Left hindlimb (tissue), 1 donor: ENCODE data around the gene STRA6.

Experiments
- DNase-seq: peaks from one replicate; pipeline ENCODE4 v3.0.0-alpha.2; 2018

Gene STRA6

DNA sequence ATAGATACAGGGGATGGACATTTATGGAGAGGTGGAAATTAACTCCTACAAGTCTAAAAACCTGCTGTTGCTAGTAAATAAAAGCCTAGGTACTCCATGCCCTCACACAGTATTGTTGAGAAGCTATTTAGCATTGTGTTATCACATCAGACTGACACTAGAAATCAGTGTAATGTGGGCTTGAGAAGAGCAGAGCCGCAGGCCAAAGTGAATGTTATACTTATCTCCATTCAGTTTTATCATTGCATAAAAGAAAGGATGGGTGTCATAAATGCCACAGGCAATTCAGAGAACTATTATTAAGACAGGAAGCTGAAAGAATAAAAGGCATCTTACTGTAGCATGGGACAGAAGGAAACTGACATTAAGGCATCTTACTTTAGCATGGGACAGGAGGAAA, 42.8 kb downstream of the STRA6 start:
- no peak for DNase-seq

- no peak for DNase-seq
These were observed 43.5 kb downstream of the STRA6 start for GRCh38 chr15:74158855-74159650.

GRCh38 chr15:74157868-74158827, 44.4 kb downstream of the STRA6 start:
- no peak for DNase-seq

- peak; percentile 73 for DNase-seq
These were observed 45.7 kb downstream of the STRA6 start for GRCh38 chr15:74156678-74157411.

DNA sequence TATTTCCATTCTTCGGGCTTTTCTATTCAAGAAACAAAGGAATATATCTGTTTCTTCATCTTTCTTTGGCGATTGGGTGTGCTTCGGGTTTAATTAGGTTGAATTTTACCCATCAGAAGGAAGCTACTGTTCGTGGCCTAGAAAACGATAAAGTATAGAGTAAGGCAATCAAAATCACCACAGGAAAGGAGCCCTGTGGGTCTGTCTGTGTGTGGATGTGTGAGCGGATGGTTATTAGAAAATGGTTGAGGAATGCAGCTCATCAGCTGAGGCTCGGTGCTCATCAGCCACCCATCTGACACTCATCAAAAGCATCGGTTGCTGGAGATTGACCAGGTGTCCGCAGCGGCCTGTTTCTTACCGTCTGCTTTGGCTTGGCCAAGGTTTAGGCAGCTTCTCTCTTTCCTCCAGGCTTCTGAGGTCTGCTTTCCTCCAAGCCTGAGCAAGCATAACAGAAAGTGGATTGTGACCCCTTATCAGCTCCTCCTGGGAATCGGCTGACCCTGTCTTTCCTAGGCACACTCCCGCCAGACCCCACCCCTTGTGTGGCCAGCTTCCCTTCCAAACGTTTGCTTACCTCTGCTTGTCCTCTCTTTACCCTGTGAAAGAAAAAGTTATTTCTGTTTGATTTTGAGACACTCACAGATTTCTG, 46.7 kb downstream of the STRA6 start:
- no peak for DNase-seq

- no peak for DNase-seq
These were observed 55.5 kb downstream of the STRA6 start for GRCh38 chr15:74147051-74147450.

DNA sequence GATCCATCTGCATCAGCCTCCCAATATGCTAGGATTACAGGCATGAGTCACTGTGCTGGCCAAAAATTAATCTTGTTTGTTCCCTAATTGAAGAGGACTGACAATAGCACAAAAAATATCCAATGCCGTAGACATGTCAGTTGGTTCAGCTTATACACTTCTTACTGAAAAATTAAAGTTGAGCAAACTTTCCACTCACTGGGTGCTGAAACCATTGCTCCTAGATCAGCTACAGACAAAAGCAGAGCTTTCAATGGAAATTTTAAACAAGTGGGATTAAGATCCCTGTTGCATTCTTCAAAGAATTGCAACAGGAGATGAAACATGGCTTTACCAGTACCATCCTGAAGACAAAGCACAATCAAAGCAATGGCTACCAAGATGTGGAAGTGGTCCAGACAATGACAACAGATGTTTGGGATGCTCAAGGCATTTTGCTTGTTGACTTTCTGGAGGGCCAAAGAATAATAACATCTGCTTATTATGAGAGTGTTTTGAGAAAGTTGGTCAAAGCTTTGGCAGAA, 56.2 kb downstream of the STRA6 start:
- no peak for DNase-seq

GRCh38 chr15:74144153-74144775, 58.3 kb downstream of the STRA6 start:
- no peak for DNase-seq

GRCh38 chr15:74141591-74141990, 61.0 kb downstream of the STRA6 start:
- DNase-seq: no peak

DNA sequence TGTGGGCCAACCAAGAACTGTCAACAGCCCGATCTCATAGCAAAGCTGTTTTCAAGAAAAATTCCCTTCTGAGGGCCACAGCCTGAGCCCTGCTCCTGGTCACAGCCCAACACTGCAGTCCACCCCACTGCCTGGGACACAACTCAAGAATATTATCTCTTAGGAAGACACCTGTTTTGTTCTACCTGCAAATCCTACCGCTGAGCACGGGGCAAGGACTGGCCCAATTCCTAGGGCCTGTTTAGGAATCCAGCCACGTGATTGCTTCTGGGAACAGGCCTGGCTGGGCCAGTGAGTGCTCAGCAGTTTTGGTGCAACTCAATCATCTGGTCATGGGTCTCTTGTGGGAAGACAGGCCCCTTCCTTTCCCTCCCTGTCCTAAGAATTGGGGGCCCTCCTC, 63.9 kb downstream of the STRA6 start:
- DNase-seq: no peak

DNA sequence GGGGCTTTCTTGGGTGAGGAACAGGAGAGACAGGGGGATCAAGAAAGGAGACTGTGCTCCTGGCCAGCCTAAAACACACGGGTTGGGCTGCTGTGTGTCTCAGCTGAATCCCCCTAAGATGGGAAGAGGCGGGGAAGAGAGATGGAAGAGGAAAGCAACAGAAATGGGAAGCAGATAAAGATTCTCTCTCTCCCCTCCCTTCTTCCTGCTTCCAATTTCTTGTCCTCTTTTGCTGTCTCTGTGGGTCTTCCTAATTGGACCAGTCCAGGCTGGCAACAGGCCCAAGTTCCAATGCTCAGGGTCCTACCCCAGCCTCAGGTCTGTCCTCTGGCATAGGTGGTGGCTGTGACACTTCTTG, 65.1 kb downstream of the STRA6 start:
- DNase-seq: no peak

- peak; percentile 71 for DNase-seq
These were observed 65.6 kb downstream of the STRA6 start for GRCh38 chr15:74136814-74137536.

DNA sequence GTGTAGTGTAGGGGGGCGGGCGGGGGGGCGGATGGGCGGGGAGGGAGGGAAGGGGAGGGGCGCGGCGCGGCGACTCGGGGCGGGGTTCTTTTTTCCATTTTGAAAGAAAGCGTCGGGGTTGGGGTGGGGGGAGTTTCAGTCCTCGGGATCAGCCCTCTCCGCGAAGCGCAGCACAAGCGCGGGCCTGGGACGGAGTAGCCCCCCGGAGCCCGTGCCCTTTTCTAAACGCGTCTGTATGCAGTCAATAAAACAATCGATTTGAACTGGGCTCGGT, 66.1 kb downstream of the STRA6 start:
- DNase-seq: peak; percentile 87

DNA sequence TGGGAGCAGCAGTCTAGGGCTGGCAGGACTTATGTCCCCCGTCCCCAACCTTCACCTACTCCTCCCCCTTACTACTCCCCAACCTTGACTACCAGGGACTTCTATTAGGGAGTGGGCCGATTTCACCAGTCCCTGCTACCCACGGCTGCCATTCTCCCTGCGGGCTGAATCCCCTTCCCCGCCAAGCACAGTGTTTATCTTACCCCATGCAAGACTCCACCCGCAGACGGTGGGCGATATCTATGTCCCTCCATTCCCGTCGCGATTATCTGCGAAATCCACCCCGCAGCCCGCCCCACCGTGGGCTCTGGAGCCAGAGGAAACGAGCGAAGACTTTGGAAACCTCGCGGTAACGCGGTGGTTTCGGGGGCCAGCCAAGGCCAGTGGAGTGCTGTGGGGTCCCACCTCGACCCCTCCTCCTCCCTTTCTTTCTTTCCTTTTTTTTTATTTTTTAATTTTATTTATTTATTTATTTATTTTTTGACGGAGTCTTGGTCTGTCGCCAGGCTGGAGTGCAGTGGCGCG, 67.5 kb downstream of the STRA6 start:
- no peak for DNase-seq

- peak; percentile 69 for DNase-seq
These were observed 68.1 kb downstream of the STRA6 start for GRCh38 chr15:74134387-74135027.

DNA sequence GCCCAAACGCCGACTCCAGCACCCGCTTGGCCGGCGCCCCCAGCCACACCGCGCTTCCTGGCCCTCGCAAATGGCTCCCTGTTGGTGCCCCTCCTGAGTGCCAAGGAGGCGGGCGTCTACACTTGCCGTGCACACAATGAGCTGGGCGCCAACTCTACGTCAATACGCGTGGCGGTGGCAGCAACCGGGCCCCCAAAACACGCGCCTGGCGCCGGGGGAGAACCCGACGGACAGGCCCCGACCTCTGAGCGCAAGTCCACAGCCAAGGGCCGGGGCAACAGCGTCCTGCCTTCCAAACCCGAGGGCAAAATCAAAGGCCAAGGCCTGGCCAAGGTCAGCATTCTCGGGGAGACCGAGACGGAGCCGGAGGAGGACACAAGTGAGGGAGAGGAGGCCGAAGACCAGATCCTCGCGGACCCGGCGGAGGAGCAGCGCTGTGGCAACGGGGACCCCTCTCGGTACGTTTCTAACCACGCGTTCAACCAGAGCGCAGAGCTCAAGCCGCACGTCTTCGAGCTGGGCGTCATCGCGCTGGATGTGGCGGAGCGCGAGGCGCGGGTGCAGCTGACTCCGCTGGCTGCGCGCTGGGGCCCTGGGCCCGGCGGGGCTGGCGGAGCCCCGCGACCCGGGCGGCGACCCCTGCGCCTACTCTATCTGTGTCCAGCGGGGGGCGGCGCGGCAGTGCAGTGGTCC, 68.7 kb downstream of the STRA6 start:
- DNase-seq: no peak

GRCh38 chr15:74132681-74133651, 69.6 kb downstream of the STRA6 start:
- no peak for DNase-seq

DNA sequence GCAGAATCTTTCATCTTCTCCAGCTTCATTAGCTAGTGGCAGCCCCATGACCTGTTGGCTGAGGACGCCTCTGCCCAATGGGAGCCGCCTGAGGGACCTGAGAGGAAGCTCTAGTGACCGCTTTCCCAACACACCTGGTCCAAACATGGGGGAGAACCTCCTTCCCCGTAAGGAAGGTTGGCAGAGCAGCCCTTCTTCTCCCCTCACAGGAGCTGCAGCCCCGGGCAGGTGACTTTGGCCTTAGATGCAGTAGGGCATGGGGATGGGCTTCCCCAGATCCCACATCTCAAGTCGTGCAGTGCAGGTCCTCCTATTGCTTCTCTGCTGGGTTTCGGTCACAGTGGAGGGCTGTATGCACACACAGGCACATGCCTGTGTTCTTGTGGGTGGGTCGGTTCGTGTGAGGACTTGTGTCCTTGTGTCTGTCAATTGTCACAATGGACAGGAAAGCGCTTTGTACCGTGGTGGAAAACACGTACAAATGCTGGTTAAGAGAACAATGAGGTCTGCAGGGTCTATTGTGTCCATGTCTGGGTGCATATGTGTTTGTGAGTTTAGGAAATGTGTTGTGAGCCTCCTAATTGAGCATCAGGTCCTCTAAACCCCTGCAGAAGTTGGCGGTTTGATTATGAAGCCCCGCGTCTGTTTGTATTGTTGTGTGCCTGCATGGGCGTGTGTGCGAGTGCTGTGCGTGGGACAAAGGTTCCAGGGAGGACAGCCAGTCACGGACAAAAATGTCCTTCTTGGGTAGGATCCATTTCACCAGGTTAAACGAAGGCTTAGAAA, 70.8 kb downstream of the STRA6 start:
- no peak for DNase-seq
